ENCODE measurements around the gene PEX6.
A peak's percentile ranks its signal among the peaks of the same experiment; 100 is the strongest.

PEX6 gene

DNA sequence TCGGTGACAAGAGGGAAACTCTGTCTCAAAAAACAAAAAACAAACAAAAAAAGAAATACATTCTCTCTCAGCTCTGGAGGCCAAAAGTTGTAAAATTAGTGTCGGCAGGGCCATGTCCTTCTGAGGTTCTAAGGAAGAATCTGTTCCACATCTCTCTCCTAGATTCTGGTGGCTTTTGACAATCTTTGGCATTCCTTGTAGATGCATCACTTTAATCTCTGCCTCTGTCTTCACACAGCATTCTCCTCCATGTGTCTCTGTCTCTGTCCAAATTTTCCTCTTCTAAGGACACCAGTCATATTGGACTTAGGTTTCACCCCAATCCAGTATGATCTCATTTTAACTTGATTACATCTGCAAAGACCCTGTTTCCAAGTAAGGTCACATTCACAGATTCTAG is 14.5 kb upstream of the PEX6 start:
- H3K4me3 ChIP-seq (ENCODE audit: low read length in 2 of 2) = no peak overlapping the region
- H3K36me3 ChIP-seq (ENCODE audit: control insufficient read depth in 2 of 2, insufficient read depth in 2 of 2, low read length in 2 of 2) = peaks cover 19 to 20% of the 10 kb centered on the region in 2 donors
- H3K27ac ChIP-seq (ENCODE audit: low read length) = no peak overlapping the region
- no peaks in the 10 kb centered on the region for H3K27me3 ChIP-seq (ENCODE audit: control insufficient read depth in 1 of 2, insufficient read depth in 2 of 2, low read length in 2 of 2)
- no peak overlapping the region for H3K9ac ChIP-seq (ENCODE audit: low read length in 2 of 2)
- H3K4me1 ChIP-seq (ENCODE audit: control insufficient read depth, insufficient read depth, low read length) = peaks cover under 1% of the 10 kb centered on the region
- no peaks in the 10 kb centered on the region for H3K9me3 ChIP-seq (ENCODE audit: control insufficient read depth in 2 of 2, low read length in 2 of 2)

GRCh38 chr6:42989923-42990322 is 10.9 kb upstream of the PEX6 start:
- Histone ChIP-seq H3K4me1 (ENCODE audit: control insufficient read depth, insufficient read depth, low read length) (peaks cover 29% of the 10 kb centered on the region), H3K4me3 (ENCODE audit: low read length in 2 of 2) (no peak overlapping the region), H3K9me3 (ENCODE audit: control insufficient read depth in 2 of 2, low read length in 2 of 2) (no peaks in the 10 kb centered on the region), H3K27me3 (ENCODE audit: control insufficient read depth in 1 of 2, insufficient read depth in 2 of 2, low read length in 2 of 2) (no peaks in the 10 kb centered on the region), H3K9ac (ENCODE audit: low read length in 2 of 2) (no peak overlapping the region), H3K36me3 (ENCODE audit: control insufficient read depth in 2 of 2, insufficient read depth in 2 of 2, low read length in 2 of 2) (peaks cover 22 to 23% of the 10 kb centered on the region in 2 donors), H3K27ac (ENCODE audit: low read length) (no peak overlapping the region)

GRCh38 chr6:42988486-42989020 is 9.6 kb upstream of the PEX6 start:
- no peaks in the 10 kb centered on the region for H3K27me3 ChIP-seq (ENCODE audit: control insufficient read depth in 1 of 2, insufficient read depth in 2 of 2, low read length in 2 of 2)
- H3K36me3 ChIP-seq (ENCODE audit: control insufficient read depth in 2 of 2, insufficient read depth in 2 of 2, low read length in 2 of 2) = peaks cover 21 to 22% of the 10 kb centered on the region in 2 donors
- H3K9me3 ChIP-seq (ENCODE audit: control insufficient read depth in 2 of 2, low read length in 2 of 2) = no peaks in the 10 kb centered on the region
- H3K27ac ChIP-seq (ENCODE audit: low read length) = no peak overlapping the region
- no peak overlapping the region for H3K9ac ChIP-seq (ENCODE audit: low read length in 2 of 2)
- H3K4me3 ChIP-seq (ENCODE audit: low read length in 2 of 2) = no peak overlapping the region
- peaks cover 36% of the 10 kb centered on the region for H3K4me1 ChIP-seq (ENCODE audit: control insufficient read depth, insufficient read depth, low read length)

GRCh38 chr6:42987533-42988451 is 8.8 kb upstream of the PEX6 start:
- H3K27me3 ChIP-seq (ENCODE audit: control insufficient read depth in 1 of 2, insufficient read depth in 2 of 2, low read length in 2 of 2) = no peaks in the 10 kb centered on the region
- H3K36me3 ChIP-seq (ENCODE audit: control insufficient read depth in 2 of 2, insufficient read depth in 2 of 2, low read length in 2 of 2) = peaks cover 21 to 22% of the 10 kb centered on the region in 2 donors
- no peak overlapping the region for H3K27ac ChIP-seq (ENCODE audit: low read length)
- peak overlapping the region; percentile 36 to 54 for H3K9ac ChIP-seq (ENCODE audit: low read length in 2 of 2)
- H3K9me3 ChIP-seq (ENCODE audit: control insufficient read depth in 2 of 2, low read length in 2 of 2) = no peaks in the 10 kb centered on the region
- H3K4me3 ChIP-seq (ENCODE audit: low read length in 2 of 2) = no peak overlapping the region
- H3K4me1 ChIP-seq (ENCODE audit: control insufficient read depth, insufficient read depth, low read length) = peaks cover 37% of the 10 kb centered on the region

- H3K4me3 ChIP-seq (ENCODE audit: low read length in 2 of 2) = peak overlapping the region; percentile 52 to 83
- H3K4me1 ChIP-seq (ENCODE audit: control insufficient read depth, insufficient read depth, low read length) = peaks cover 38% of the 10 kb centered on the region
- H3K27ac ChIP-seq (ENCODE audit: low read length) = peak overlapping the region; percentile 91
- peak overlapping the region; percentile 75 to 86 for H3K9ac ChIP-seq (ENCODE audit: low read length in 2 of 2)
- H3K27me3 ChIP-seq (ENCODE audit: control insufficient read depth in 1 of 2, insufficient read depth in 2 of 2, low read length in 2 of 2) = no peaks in the 10 kb centered on the region
- no peaks in the 10 kb centered on the region for H3K9me3 ChIP-seq (ENCODE audit: control insufficient read depth in 2 of 2, low read length in 2 of 2)
- H3K36me3 ChIP-seq (ENCODE audit: control insufficient read depth in 2 of 2, insufficient read depth in 2 of 2, low read length in 2 of 2) = peaks cover 10 to 14% of the 10 kb centered on the region in 2 donors
Observed at GRCh38 chr6:42984924-42985475, 6.0 kb upstream of the PEX6 start.

- peak within 1 kb of the TSS; percentile 83 for H3K4me3 ChIP-seq (ENCODE audit: low read length in 2 of 2)
- peaks cover 45% of the 10 kb centered on the region for H3K4me1 ChIP-seq (ENCODE audit: control insufficient read depth, insufficient read depth, low read length)
- peaks cover 5 to 7% of the 10 kb centered on the region in 2 donors for H3K36me3 ChIP-seq (ENCODE audit: control insufficient read depth in 2 of 2, insufficient read depth in 2 of 2, low read length in 2 of 2)
- peak within 1 kb of the TSS; percentile 86 to 89 for H3K9ac ChIP-seq (ENCODE audit: low read length in 2 of 2)
- H3K9me3 ChIP-seq (ENCODE audit: control insufficient read depth in 2 of 2, low read length in 2 of 2) = no peaks in the 10 kb centered on the region
- H3K27me3 ChIP-seq (ENCODE audit: control insufficient read depth in 1 of 2, insufficient read depth in 2 of 2, low read length in 2 of 2) = no peaks in the 10 kb centered on the region
- H3K27ac ChIP-seq (ENCODE audit: low read length) = peak within 1 kb of the TSS; percentile 91
Observed at GRCh38 chr6:42984001-42984923, 5.3 kb upstream of the PEX6 start, which contains the start of gene PPP2R5D. PPP2R5D (plus strand) TSS chr6:42984570; CDS start chr6:42984678, 108 bp downstream.

GRCh38 chr6:42981836-42982235 is 2.9 kb upstream of the PEX6 start:
- Histone ChIP-seq H3K27me3 (ENCODE audit: control insufficient read depth in 1 of 2, insufficient read depth in 2 of 2, low read length in 2 of 2) (no peaks in the 10 kb centered on the region), H3K27ac (ENCODE audit: low read length) (no peak overlapping the region), H3K4me1 (ENCODE audit: control insufficient read depth, insufficient read depth, low read length) (peaks cover 47% of the 10 kb centered on the region), H3K9ac (ENCODE audit: low read length in 2 of 2) (no peak overlapping the region), H3K4me3 (ENCODE audit: low read length in 2 of 2) (no peak overlapping the region), H3K9me3 (ENCODE audit: control insufficient read depth in 2 of 2, low read length in 2 of 2) (no peaks in the 10 kb centered on the region), H3K36me3 (ENCODE audit: control insufficient read depth in 2 of 2, insufficient read depth in 2 of 2, low read length in 2 of 2) (no peaks in the 10 kb centered on the region)

GRCh38 chr6:42979523-42980177 is 669 bp upstream of the PEX6 start:
- no peaks in the 10 kb centered on the region for H3K9me3 ChIP-seq (ENCODE audit: control insufficient read depth in 2 of 2, low read length in 2 of 2)
- H3K4me1 ChIP-seq (ENCODE audit: control insufficient read depth, insufficient read depth, low read length) = peaks cover 28% of the 10 kb centered on the region
- peak overlapping the region; percentile 80 for H3K27ac ChIP-seq (ENCODE audit: low read length)
- H3K36me3 ChIP-seq (ENCODE audit: control insufficient read depth in 2 of 2, insufficient read depth in 2 of 2, low read length in 2 of 2) = peaks cover 0 to 3% of the 10 kb centered on the region in 2 donors
- peak overlapping the region; percentile 85 to 87 for H3K9ac ChIP-seq (ENCODE audit: low read length in 2 of 2)
- peak overlapping the region; percentile 81 to 92 for H3K4me3 ChIP-seq (ENCODE audit: low read length in 2 of 2)
- no peaks in the 10 kb centered on the region for H3K27me3 ChIP-seq (ENCODE audit: control insufficient read depth in 1 of 2, insufficient read depth in 2 of 2, low read length in 2 of 2)

DNA sequence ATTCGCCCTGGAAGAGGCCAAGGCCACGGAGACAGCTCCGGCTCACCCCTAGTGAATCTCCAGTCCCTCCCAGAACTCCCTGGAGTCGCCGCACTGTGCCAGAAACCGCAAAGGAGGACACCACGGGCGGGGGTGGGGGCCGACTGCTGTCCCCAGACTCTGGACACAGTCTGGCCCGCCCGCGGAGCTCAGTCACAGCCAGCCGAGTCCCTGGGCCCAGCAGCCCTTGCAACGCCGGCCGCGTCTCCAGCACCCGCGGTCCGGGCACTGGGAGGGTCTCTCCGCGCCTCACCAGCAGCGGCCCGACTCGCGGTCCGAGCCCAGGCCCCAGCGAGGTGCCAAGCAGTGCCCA is 518 bp downstream of the PEX6 start:
- H3K4me3 ChIP-seq (ENCODE audit: low read length in 2 of 2) = peak overlapping the region; percentile 81 to 92

More for the DNA sequence above, 518 bp downstream of the PEX6 start:
- Histone ChIP-seq H3K4me1 (ENCODE audit: control insufficient read depth, insufficient read depth, low read length) (peaks cover 22% of the 10 kb centered on the region), H3K27ac (ENCODE audit: low read length) (peak overlapping the region; percentile 80), H3K9ac (ENCODE audit: low read length in 2 of 2) (peak overlapping the region; percentile 85 to 87), H3K36me3 (ENCODE audit: control insufficient read depth in 2 of 2, insufficient read depth in 2 of 2, low read length in 2 of 2) (peaks cover 0 to 9% of the 10 kb centered on the region in 2 donors), H3K27me3 (ENCODE audit: control insufficient read depth in 1 of 2, insufficient read depth in 2 of 2, low read length in 2 of 2) (no peaks in the 10 kb centered on the region), H3K9me3 (ENCODE audit: control insufficient read depth in 2 of 2, low read length in 2 of 2) (no peaks in the 10 kb centered on the region)

All from stomach smooth muscle (tissue), 2 donors.